Keratinocyte (primary cell): ENCODE measurements around the gene INHA. TPM values are rescaled to one million over a fixed set of nuclear protein-coding genes. Genes with fewer than 3 reads are reported as not detected.

Source experiments
- DNase-seq: peaks from one replicate; pipeline ENCODE4 v3.0.0-alpha.2; 2011; ENCODE audit warnings: low read depth, missing footprints, low spot score
- FAIRE-seq: peaks from 2 replicates; lab custom pipeline; 2011; peaks lifted over from hg19 to GRCh38; lab: Jason Lieb, UNC
- H2AFZ ChIP-seq: 2 replicates; pipeline ENCODE4 v1.6.0; 2012; ENCODE audit warnings: low read length, control low read depth, inconsistent platforms; ENCODE audit not compliant: control insufficient read depth
- H3K27ac ChIP-seq: 2 replicates; pipeline ENCODE4 v1.5.1; 2011; ENCODE audit warnings: low read length; ENCODE audit not compliant: control insufficient read depth, insufficient read depth
- H3K27me3 ChIP-seq: 3 replicates; pipeline ENCODE4 v1.6.0; 2011; ENCODE audit warnings: low read length; ENCODE audit not compliant: control insufficient read depth, insufficient read depth; ENCODE audit errors: extremely low read depth
- H3K36me3 ChIP-seq, 2 experiments: 2 replicates in 1 of 2; 3 replicates in 1 of 2; pipeline ENCODE4 v1.5.1; 2011; ENCODE audit warnings: low read length in 2 of 2, mild to moderate bottlenecking in 1 of 2; ENCODE audit not compliant: control insufficient read depth in 2 of 2, insufficient read depth in 2 of 2; ENCODE audit errors: extremely low read depth in 1 of 2
- H3K4me1 ChIP-seq: 3 replicates; pipeline ENCODE4 v1.5.1; 2011; ENCODE audit warnings: low read length; ENCODE audit not compliant: control insufficient read depth, insufficient read depth; ENCODE audit errors: extremely low read depth
- H3K4me2 ChIP-seq: 3 replicates; pipeline ENCODE4 v1.6.0; 2011; ENCODE audit warnings: low read depth, low read length; ENCODE audit not compliant: control insufficient read depth, insufficient read depth; ENCODE audit errors: extremely low read depth
- H3K4me3 ChIP-seq, 3 experiments: fragments of 200-600 bp in 1 of 3; sonication (generic) in 1 of 3; 2 replicates in 2 of 3; 3 replicates in 1 of 3; pipeline ENCODE4 v1.5.1; 2011 to 2016; ENCODE audit warnings: low read length in 3 of 3, mild to moderate bottlenecking in 3 of 3, control low read depth in 2 of 3, inconsistent platforms in 1 of 3, low read depth in 1 of 3, mixed read lengths in 1 of 3, mixed run types in 1 of 3, moderate library complexity in 1 of 3; ENCODE audit not compliant: control insufficient read depth in 2 of 3, insufficient read depth in 2 of 3; ENCODE audit errors: extremely low read depth in 1 of 3
- H3K79me2 ChIP-seq: 2 replicates; pipeline ENCODE4 v1.6.0; 2012; ENCODE audit warnings: low read length; ENCODE audit not compliant: control insufficient read depth, insufficient read depth
- H3K9ac ChIP-seq: 3 replicates; pipeline ENCODE4 v1.6.0; 2011; ENCODE audit warnings: low read length; ENCODE audit not compliant: control insufficient read depth, insufficient read depth; ENCODE audit errors: extremely low read depth
- H3K9me1 ChIP-seq: 3 replicates; pipeline ENCODE4 v1.6.0; 2011; ENCODE audit warnings: low read length; ENCODE audit not compliant: control insufficient read depth, insufficient read depth; ENCODE audit errors: extremely low read depth
- H3K9me3 ChIP-seq: 2 replicates; pipeline ENCODE4 v1.5.1; 2012; ENCODE audit warnings: low read depth, low read length; ENCODE audit not compliant: control insufficient read depth
- H4K20me1 ChIP-seq: 3 replicates; pipeline ENCODE4 v1.6.0; 2011; ENCODE audit warnings: low read length; ENCODE audit not compliant: control insufficient read depth, insufficient read depth; ENCODE audit errors: extremely low read depth
- EZH2 ChIP-seq: IDR thresholded peaks from one replicate; pipeline ENCODE4 v1.6.1; 2012; ENCODE audit warnings: inconsistent platforms, mild to moderate bottlenecking, low read length, moderate library complexity
- dilution Hi-C: fragments of 300-500 bp; cut with MboI; formaldehyde crosslinking; loops from one replicate; pipeline ENCODE4 v1.7.0; 2020; ENCODE audit warnings: low sequenced_read_pairs; ENCODE audit not compliant: extremely low pct_ligation_motif_present
- polyA plus RNA-seq, 5 experiments: library from polyadenylated mRNA; depleted of rRNA in 3 of 5; stranded (reverse) in 3 of 5; stranded (forward) in 1 of 5; unstranded in 1 of 5; fragments of >200 nt; gene quantifications; 1 replicate in 1 of 5; 2 replicates in 3 of 5; 3 replicates in 1 of 5; pipeline versions ENCODE4 v1.2.1 to v1.2.3, GENCODE V29; 2011 to 2012; ENCODE audit warnings: missing spikeins in 2 of 5, low read depth in 1 of 5, low replicate concordance in 1 of 5
- TF ChIP-seq, protein P1 (sequence below), 3 experiments: IDR thresholded peaks in 1 of 3; conservative IDR thresholded peaks in 1 of 3; optimal IDR thresholded peaks in 1 of 3; 2 replicates in 2 of 3; 3 replicates in 1 of 3; pipeline versions ENCODE3 to v1.5.1; 2011; ENCODE audit warnings: low read length in 3 of 3, mild to moderate bottlenecking in 3 of 3, moderate library complexity in 2 of 3, control low read depth in 1 of 3, inconsistent platforms in 1 of 3; ENCODE audit not compliant: insufficient read depth in 2 of 3; ENCODE audit errors: extremely low read depth in 1 of 3

Gene INHA
- polyA plus RNA-seq, 1 donor (not counting 4 experiments of a cell fraction or from before 2014, with no cell fraction given): 0.18 TPM

- Histone ChIP-seq H3K27ac (peak within 1 kb of the TSS; percentile 65), H3K36me3 (peaks cover 20% of the 10 kb centered on the region in 2 experiments), H3K9ac (peak within 1 kb of the TSS; percentile 90), H3K4me3 (peak within 1 kb of the TSS; percentile 85 to 97 (median 92)), H3K9me3 (no peaks in the 10 kb centered on the region), H3K9me1 (no peaks in the 10 kb centered on the region), H2AFZ (peak within 1 kb of the TSS; percentile 54), H3K4me2 (peak within 1 kb of the TSS; percentile 84), H3K79me2 (peaks cover 33% of the 10 kb centered on the region), H3K4me1 (peaks cover 11% of the 10 kb centered on the region), H3K27me3 (no peaks in the 10 kb centered on the region), H4K20me1 (peaks cover 7% of the 10 kb centered on the region)
- TF ChIP-seq, protein P1, sequence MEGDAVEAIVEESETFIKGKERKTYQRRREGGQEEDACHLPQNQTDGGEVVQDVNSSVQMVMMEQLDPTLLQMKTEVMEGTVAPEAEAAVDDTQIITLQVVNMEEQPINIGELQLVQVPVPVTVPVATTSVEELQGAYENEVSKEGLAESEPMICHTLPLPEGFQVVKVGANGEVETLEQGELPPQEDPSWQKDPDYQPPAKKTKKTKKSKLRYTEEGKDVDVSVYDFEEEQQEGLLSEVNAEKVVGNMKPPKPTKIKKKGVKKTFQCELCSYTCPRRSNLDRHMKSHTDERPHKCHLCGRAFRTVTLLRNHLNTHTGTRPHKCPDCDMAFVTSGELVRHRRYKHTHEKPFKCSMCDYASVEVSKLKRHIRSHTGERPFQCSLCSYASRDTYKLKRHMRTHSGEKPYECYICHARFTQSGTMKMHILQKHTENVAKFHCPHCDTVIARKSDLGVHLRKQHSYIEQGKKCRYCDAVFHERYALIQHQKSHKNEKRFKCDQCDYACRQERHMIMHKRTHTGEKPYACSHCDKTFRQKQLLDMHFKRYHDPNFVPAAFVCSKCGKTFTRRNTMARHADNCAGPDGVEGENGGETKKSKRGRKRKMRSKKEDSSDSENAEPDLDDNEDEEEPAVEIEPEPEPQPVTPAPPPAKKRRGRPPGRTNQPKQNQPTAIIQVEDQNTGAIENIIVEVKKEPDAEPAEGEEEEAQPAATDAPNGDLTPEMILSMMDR (optimal IDR thresholded peaks at IDR 0.05 in 1 of 3, IDR thresholded peaks at IDR 0.05 in 1 of 3, conservative IDR thresholded peaks at IDR 0.05 in 1 of 3; ENCODE audit: extremely low read depth in 1 of 3, insufficient read depth in 2 of 3, low read length in 3 of 3): no peak
- TF ChIP-seq EZH2: no peak
- dilution Hi-C loops: no loop called here
- FAIRE-seq (peak; percentile 49), DNase-seq (peak; percentile 92)
Measured at GRCh38 chr2:219543596-219544358, 28.3 kb upstream of the INHA start, which contains the start of the genes CHPF and TMEM198. Gene CHPF, minus strand, starts transcription at chr2:219543809. Its CDS starts 271 bp downstream, at chr2:219543538. Gene TMEM198, plus strand, starts transcription at chr2:219544028. Its CDS starts 700 bp downstream, at chr2:219544728.

GRCh38 chr2:219544567-219544966 is 27.5 kb upstream of the INHA start:
- H4K20me1 ChIP-seq: peaks cover 7% of the 10 kb centered on the region
- no peaks in the 10 kb centered on the region for H3K9me3 ChIP-seq
- H2AFZ ChIP-seq: no peak overlapping the region
- H3K27me3 ChIP-seq: no peaks in the 10 kb centered on the region
- no peak for TF ChIP-seq EZH2
- TF ChIP-seq, protein P1 (optimal IDR thresholded peaks at IDR 0.05 in 1 of 3, IDR thresholded peaks at IDR 0.05 in 1 of 3, conservative IDR thresholded peaks at IDR 0.05 in 1 of 3; ENCODE audit: extremely low read depth in 1 of 3, insufficient read depth in 2 of 3, low read length in 3 of 3): no peak
- no peak overlapping the region for H3K27ac ChIP-seq
- DNase-seq: no peak
- peaks cover 11% of the 10 kb centered on the region for H3K4me1 ChIP-seq
- peak overlapping the region; percentile 73 for H3K4me2 ChIP-seq
- H3K79me2 ChIP-seq: peaks cover 29% of the 10 kb centered on the region
- H3K36me3 ChIP-seq: peaks cover 13 to 14% of the 10 kb centered on the region in 2 experiments
- dilution Hi-C loops: no loop called here
- FAIRE-seq: no peak
- no peak overlapping the region for H3K9ac ChIP-seq
- peak overlapping the region in 1 of 3 experiments; percentile 47 for H3K4me3 ChIP-seq
- H3K9me1 ChIP-seq: no peaks in the 10 kb centered on the region
